GM21723 (cell line): Measurements from ENCODE around the gene RBP7.

Experiments
- ATAC-seq: cut with Tn5 transposase; IDR thresholded peaks from one replicate; pipeline ENCODE4 v1.9.1; 2021; ENCODE audit warnings: mild to moderate bottlenecking, moderate library complexity; ENCODE audit not compliant: unreplicated experiment

The RBP7 gene

DNA sequence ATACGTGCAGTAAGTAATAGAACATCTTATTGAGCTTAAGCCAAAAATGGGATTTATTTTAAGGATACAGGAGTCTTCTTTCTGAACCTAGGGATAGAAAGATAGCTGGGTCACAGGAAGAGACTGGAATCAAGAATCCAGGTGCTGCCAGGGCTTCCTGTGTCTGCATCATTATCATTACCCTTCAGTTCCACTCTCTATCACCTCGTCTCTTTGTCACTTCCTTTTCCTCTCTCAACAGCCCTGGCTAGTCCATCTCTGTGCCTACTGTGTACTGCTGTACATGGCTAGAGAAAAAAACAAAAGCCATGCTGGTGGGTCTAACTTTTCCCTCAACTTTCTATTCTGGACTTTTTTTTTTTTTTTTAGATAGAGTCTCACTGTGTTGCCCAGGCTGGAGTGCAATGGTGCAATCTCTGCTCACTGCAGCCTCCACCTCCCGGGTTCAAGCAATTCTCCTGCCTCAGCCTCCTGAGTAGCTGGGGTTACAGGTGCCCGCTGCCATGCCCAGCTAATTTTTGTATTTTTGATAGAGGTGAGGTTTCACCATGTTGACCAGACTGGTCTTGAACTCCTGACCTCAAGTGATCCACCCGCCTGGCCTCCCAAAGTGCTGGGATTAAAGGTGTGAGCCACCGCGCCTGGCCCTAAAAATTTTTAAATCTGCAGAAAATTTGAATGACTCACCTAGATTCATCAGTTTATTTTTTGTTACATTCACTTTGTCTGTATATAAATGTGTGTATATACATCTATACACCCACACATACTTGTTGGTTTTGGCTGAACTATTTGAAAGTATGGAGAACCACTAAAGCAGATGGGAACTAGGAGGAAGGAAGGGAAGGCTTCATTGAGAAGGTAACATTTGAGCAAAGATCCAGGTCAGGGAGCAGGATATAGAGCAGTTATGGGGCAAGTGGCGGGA is 67.7 kb downstream of the RBP7 start:
- ATAC-seq, result no peak

DNA sequence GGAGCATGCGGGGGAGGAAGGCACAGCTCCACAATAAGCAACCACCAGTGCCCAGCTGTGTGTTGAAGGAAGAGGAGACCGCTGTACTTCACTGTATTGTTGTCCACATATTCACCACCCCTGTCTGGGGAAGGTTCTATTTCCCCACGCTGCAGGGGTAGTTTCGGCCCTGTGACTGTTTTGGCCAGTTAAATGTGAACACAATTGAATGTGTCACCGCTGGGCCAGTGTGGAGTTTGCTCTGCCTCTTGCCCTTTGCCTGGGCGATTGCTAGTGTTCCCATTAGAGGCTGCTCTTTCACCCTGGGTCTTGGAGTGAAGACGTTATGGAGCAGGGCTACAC is 68.3 kb downstream of the RBP7 start:
- no peak for ATAC-seq
